Measurements from ENCODE around the gene CCNL1.
"Not testable (repeated sequence)": the region's sequence is repeated elsewhere in the genome, so short reads cannot be mapped to it uniquely, and the experiment has no call there.

The CCNL1 gene

GRCh38 chr3:157174649-157175498 is 14.9 kb upstream of the CCNL1 start:
- Histone ChIP-seq H4K8ac (ENCODE audit: low read depth, low read length) (peak overlapping the region; percentile 99), H4K5ac (ENCODE audit: low read length) (peak overlapping the region; percentile 90), H3K56ac (ENCODE audit: low read length) (peak overlapping the region; percentile 94), H2BK15ac (replicated peaks; ENCODE audit: low read depth) (no peak overlapping the region), H3K4me3 (ENCODE audit: low read length) (peak overlapping the region; percentile 92), H2BK120ac (ENCODE audit: low read depth, low read length) (no peak overlapping the region), H3K9ac (ENCODE audit: low read length) (peak overlapping the region; percentile 94), H3K4me2 (ENCODE audit: low read length) (peak overlapping the region; percentile 74), H3K4ac (ENCODE audit: low read depth, low read length) (peak overlapping the region; percentile 28), H3K79me1 (ENCODE audit: low read length) (no peaks in the 10 kb centered on the region), H2BK5ac (ENCODE audit: low read length) (peak overlapping the region; percentile 48), H3K23ac (ENCODE audit: low read length) (no peak overlapping the region), H3K4me1 (ENCODE audit: control insufficient read depth, low read depth, low read length) (no peaks in the 10 kb centered on the region), H3K27me3 (ENCODE audit: insufficient read depth, low read length, poor library complexity) (no peaks in the 10 kb centered on the region), H2AK5ac (ENCODE audit: low read length) (no peak overlapping the region), H3K18ac (ENCODE audit: low read length) (peak overlapping the region; percentile 91), H3K36me3 (ENCODE audit: control insufficient read depth, insufficient read depth, low read length) (no peaks in the 10 kb centered on the region), H3K79me2 (ENCODE audit: control insufficient read depth, insufficient read depth, low read length) (no peaks in the 10 kb centered on the region), H3K27ac (ENCODE audit: low read depth, low read length) (peak overlapping the region; percentile 92)
- no CpG with 5 or more reads among the region's 61 CpGs for WGBS (ENCODE audit: extremely low coverage, insufficient coverage, low lambda C conversion rate)
- DNase-seq = peak; percentile 99

GRCh38 chr3:157174290-157174648 is 14.3 kb upstream of the CCNL1 start:
- Histone ChIP-seq H3K4ac (ENCODE audit: low read depth, low read length) (peak overlapping the region; percentile 28), H3K56ac (ENCODE audit: low read length) (peak overlapping the region; percentile 94), H4K8ac (ENCODE audit: low read depth, low read length) (peak overlapping the region; percentile 68), H2BK5ac (ENCODE audit: low read length) (peak overlapping the region; percentile 37), H3K27me3 (ENCODE audit: insufficient read depth, low read length, poor library complexity) (no peaks in the 10 kb centered on the region), H3K23ac (ENCODE audit: low read length) (peak overlapping the region; percentile 4), H3K27ac (ENCODE audit: low read depth, low read length) (peak overlapping the region; percentile 92), H3K18ac (ENCODE audit: low read length) (peak overlapping the region; percentile 91), H2BK15ac (replicated peaks; ENCODE audit: low read depth) (no peak overlapping the region), H3K79me2 (ENCODE audit: control insufficient read depth, insufficient read depth, low read length) (no peaks in the 10 kb centered on the region), H3K4me3 (ENCODE audit: low read length) (peak overlapping the region; percentile 56), H3K4me2 (ENCODE audit: low read length) (peak overlapping the region; percentile 74), H2BK120ac (ENCODE audit: low read depth, low read length) (no peak overlapping the region), H3K36me3 (ENCODE audit: control insufficient read depth, insufficient read depth, low read length) (no peaks in the 10 kb centered on the region), H4K5ac (ENCODE audit: low read length) (peak overlapping the region; percentile 90), H3K9ac (ENCODE audit: low read length) (peak overlapping the region; percentile 88), H3K4me1 (ENCODE audit: control insufficient read depth, low read depth, low read length) (no peaks in the 10 kb centered on the region), H2AK5ac (ENCODE audit: low read length) (no peak overlapping the region), H3K79me1 (ENCODE audit: low read length) (no peaks in the 10 kb centered on the region)
- no CpG with 5 or more reads among the region's 15 CpGs for WGBS (ENCODE audit: extremely low coverage, insufficient coverage, low lambda C conversion rate)
- no peak for DNase-seq

- H3K79me1 ChIP-seq (ENCODE audit: low read length); H3K27me3 ChIP-seq (ENCODE audit: insufficient read depth, low read length, poor library complexity); H3K27ac ChIP-seq (ENCODE audit: low read depth, low read length); H3K23ac ChIP-seq (ENCODE audit: low read length); H2BK5ac ChIP-seq (ENCODE audit: low read length); H3K4me3 ChIP-seq (ENCODE audit: low read length); H3K36me3 ChIP-seq (ENCODE audit: control insufficient read depth, insufficient read depth, low read length); H3K4me1 ChIP-seq (ENCODE audit: control insufficient read depth, low read depth, low read length); H3K56ac ChIP-seq (ENCODE audit: low read length); DNase-seq; H3K18ac ChIP-seq (ENCODE audit: low read length); H2BK120ac ChIP-seq (ENCODE audit: low read depth, low read length); H3K4ac ChIP-seq (ENCODE audit: low read depth, low read length); H3K4me2 ChIP-seq (ENCODE audit: low read length); H4K8ac ChIP-seq (ENCODE audit: low read depth, low read length); H3K79me2 ChIP-seq (ENCODE audit: control insufficient read depth, insufficient read depth, low read length); H3K9ac ChIP-seq (ENCODE audit: low read length); H2BK15ac ChIP-seq (replicated peaks; ENCODE audit: low read depth); H4K5ac ChIP-seq (ENCODE audit: low read length); H2AK5ac ChIP-seq (ENCODE audit: low read length): not testable (repeated sequence)
- no CpG with 5 or more reads among the region's 14 CpGs for WGBS (ENCODE audit: extremely low coverage, insufficient coverage, low lambda C conversion rate)
These were observed 13.4 kb upstream of the CCNL1 start for GRCh38 chr3:157173343-157173742.

GRCh38 chr3:157172746-157173145 is 12.8 kb upstream of the CCNL1 start:
- no peak overlapping the region for H3K4me2 ChIP-seq (ENCODE audit: low read length)
- DNase-seq = no peak
- no peak overlapping the region for H3K27ac ChIP-seq (ENCODE audit: low read depth, low read length)
- no peak overlapping the region for H3K4ac ChIP-seq (ENCODE audit: low read depth, low read length)
- no peak overlapping the region for H2AK5ac ChIP-seq (ENCODE audit: low read length)
- H4K5ac ChIP-seq (ENCODE audit: low read length) = no peak overlapping the region
- no peak overlapping the region for H4K8ac ChIP-seq (ENCODE audit: low read depth, low read length)
- H3K56ac ChIP-seq (ENCODE audit: low read length) = no peak overlapping the region
- H3K27me3 ChIP-seq (ENCODE audit: insufficient read depth, low read length, poor library complexity) = no peaks in the 10 kb centered on the region
- no peak overlapping the region for H3K18ac ChIP-seq (ENCODE audit: low read length)
- no peak overlapping the region for H3K4me3 ChIP-seq (ENCODE audit: low read length)
- H3K36me3 ChIP-seq (ENCODE audit: control insufficient read depth, insufficient read depth, low read length) = no peaks in the 10 kb centered on the region
- no peaks in the 10 kb centered on the region for H3K79me2 ChIP-seq (ENCODE audit: control insufficient read depth, insufficient read depth, low read length)
- H2BK15ac ChIP-seq (replicated peaks; ENCODE audit: low read depth) = no peak overlapping the region
- no peaks in the 10 kb centered on the region for H3K79me1 ChIP-seq (ENCODE audit: low read length)
- no peak overlapping the region for H2BK120ac ChIP-seq (ENCODE audit: low read depth, low read length)
- WGBS (ENCODE audit: extremely low coverage, insufficient coverage, low lambda C conversion rate) = no CpG with 5 or more reads among the region's 4 CpGs
- no peaks in the 10 kb centered on the region for H3K4me1 ChIP-seq (ENCODE audit: control insufficient read depth, low read depth, low read length)
- H3K23ac ChIP-seq (ENCODE audit: low read length) = no peak overlapping the region
- no peak overlapping the region for H3K9ac ChIP-seq (ENCODE audit: low read length)
- H2BK5ac ChIP-seq (ENCODE audit: low read length) = no peak overlapping the region

- Histone ChIP-seq H3K79me2 (ENCODE audit: control insufficient read depth, insufficient read depth, low read length) (no peaks in the 10 kb centered on the region), H2AK5ac (ENCODE audit: low read length) (no peak overlapping the region), H3K9ac (ENCODE audit: low read length) (no peak overlapping the region), H2BK5ac (ENCODE audit: low read length) (no peak overlapping the region), H2BK15ac (replicated peaks; ENCODE audit: low read depth) (no peak overlapping the region), H3K23ac (ENCODE audit: low read length) (no peak overlapping the region), H3K27me3 (ENCODE audit: insufficient read depth, low read length, poor library complexity) (no peaks in the 10 kb centered on the region), H3K4ac (ENCODE audit: low read depth, low read length) (no peak overlapping the region), H3K4me1 (ENCODE audit: control insufficient read depth, low read depth, low read length) (no peaks in the 10 kb centered on the region), H3K18ac (ENCODE audit: low read length) (no peak overlapping the region), H3K79me1 (ENCODE audit: low read length) (no peaks in the 10 kb centered on the region), H4K5ac (ENCODE audit: low read length) (no peak overlapping the region), H2BK120ac (ENCODE audit: low read depth, low read length) (no peak overlapping the region), H4K8ac (ENCODE audit: low read depth, low read length) (no peak overlapping the region), H3K4me3 (ENCODE audit: low read length) (no peak overlapping the region), H3K27ac (ENCODE audit: low read depth, low read length) (no peak overlapping the region), H3K56ac (ENCODE audit: low read length) (no peak overlapping the region), H3K4me2 (ENCODE audit: low read length) (no peak overlapping the region), H3K36me3 (ENCODE audit: control insufficient read depth, insufficient read depth, low read length) (no peaks in the 10 kb centered on the region)
- no peak for DNase-seq
- WGBS (ENCODE audit: extremely low coverage, insufficient coverage, low lambda C conversion rate) = no CpG with 5 or more reads among the region's 3 CpGs
These were observed 10.9 kb upstream of the CCNL1 start for GRCh38 chr3:157170861-157171260.

All from mesendoderm (in vitro differentiated cells).